ELR (cell line): ENCODE measurements around the gene ANKHD1.

ENCODE experiments used
- DNase-seq: peaks from one replicate; pipeline ENCODE4 v3.0.0-alpha.2; 2015; ENCODE audit warnings: low read depth

The ANKHD1 gene

GRCh38 chr5:140540227-140540626 lies 138.6 kb downstream of the ANKHD1 start:
- DNase-seq, result no peak

GRCh38 chr5:140542972-140543371 lies 141.3 kb downstream of the ANKHD1 start:
- DNase-seq, result no peak

- DNase-seq, result no peak
Measured at GRCh38 chr5:140544986-140545385, 143.4 kb downstream of the ANKHD1 start.

GRCh38 chr5:140545606-140546005 lies 144.0 kb downstream of the ANKHD1 start:
- DNase-seq, result no peak

- DNase-seq, result peak; percentile 53
Measured at GRCh38 chr5:140546851-140547507, 145.3 kb downstream of the ANKHD1 start.

- peak; percentile 94 for DNase-seq
Measured at GRCh38 chr5:140547508-140548299, 146.1 kb downstream of the ANKHD1 start, which contains the start of gene EIF4EBP3. Gene EIF4EBP3 (plus strand): TSS chr5:140547662. CDS start chr5:140547738, 76 bp downstream.

GRCh38 chr5:140548300-140548688 lies 146.7 kb downstream of the ANKHD1 start:
- no peak for DNase-seq

GRCh38 chr5:140548791-140549190 lies 147.2 kb downstream of the ANKHD1 start:
- DNase-seq, result no peak

GRCh38 chr5:140549237-140550144 lies 147.9 kb downstream of the ANKHD1 start:
- DNase-seq, result peak; percentile 30

GRCh38 chr5:140550147-140551079 lies 148.8 kb downstream of the ANKHD1 start:
- DNase-seq, result no peak

- no peak for DNase-seq
Measured at GRCh38 chr5:140551872-140552271, 150.2 kb downstream of the ANKHD1 start.

GRCh38 chr5:140553657-140554056 lies 152.0 kb downstream of the ANKHD1 start:
- DNase-seq, result peak; percentile 59

GRCh38 chr5:140554454-140554853 lies 152.8 kb downstream of the ANKHD1 start:
- peak; percentile 67 for DNase-seq

GRCh38 chr5:140555747-140556312 lies 154.2 kb downstream of the ANKHD1 start:
- DNase-seq, result no peak

- no peak for DNase-seq
Measured at GRCh38 chr5:140556438-140556837, 154.8 kb downstream of the ANKHD1 start.

- DNase-seq, result peak; percentile 92
Measured at GRCh38 chr5:140557136-140557805, 155.6 kb downstream of the ANKHD1 start, which contains the start of gene SRA1. Gene SRA1 (minus strand): TSS chr5:140557473. CDS start chr5:140557452, 21 bp downstream.

GRCh38 chr5:140557965-140558364 lies 156.3 kb downstream of the ANKHD1 start:
- DNase-seq, result no peak

GRCh38 chr5:140558542-140558941 lies 156.9 kb downstream of the ANKHD1 start:
- no peak for DNase-seq

GRCh38 chr5:140560227-140560626 lies 158.6 kb downstream of the ANKHD1 start:
- no peak for DNase-seq
